GM18868 (cell line): ENCODE data around the gene TSSC4.

Experiments used
- ATAC-seq: cut with Tn5 transposase; IDR thresholded peaks from one replicate; pipeline ENCODE4 v1.9.1; 2021; ENCODE audit warnings: mild to moderate bottlenecking, moderate library complexity; ENCODE audit not compliant: unreplicated experiment

TSSC4 gene

GRCh38 chr11:2415601-2416380, 15.2 kb downstream of the TSSC4 start:
- ATAC-seq: no peak

DNA sequence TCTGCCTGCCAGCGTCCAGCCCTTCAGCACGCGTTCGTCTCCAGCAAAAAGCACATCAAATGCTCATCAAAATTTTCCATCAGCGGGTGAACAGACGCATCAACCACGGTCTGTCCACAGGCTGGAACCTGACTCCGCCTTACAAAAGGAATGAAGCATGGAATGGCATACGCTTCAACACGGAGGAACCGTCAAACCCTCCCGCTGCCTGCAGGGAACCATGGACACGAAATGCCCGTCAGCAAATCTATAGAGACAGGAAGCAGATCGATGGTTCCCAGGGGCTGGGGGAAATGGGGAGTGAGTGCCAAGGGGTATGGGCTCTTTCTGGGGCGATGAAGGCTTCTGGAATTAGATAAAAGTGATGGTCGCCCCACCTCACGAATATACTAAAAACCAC, 16.2 kb downstream of the TSSC4 start:
- no peak for ATAC-seq

GRCh38 chr11:2417856-2418692, 17.5 kb downstream of the TSSC4 start:
- ATAC-seq: no peak

- no peak for ATAC-seq
These were observed 18.3 kb downstream of the TSSC4 start for GRCh38 chr11:2418693-2419360.

- ATAC-seq: no peak
These were observed 19.3 kb downstream of the TSSC4 start for GRCh38 chr11:2419638-2420501.

DNA sequence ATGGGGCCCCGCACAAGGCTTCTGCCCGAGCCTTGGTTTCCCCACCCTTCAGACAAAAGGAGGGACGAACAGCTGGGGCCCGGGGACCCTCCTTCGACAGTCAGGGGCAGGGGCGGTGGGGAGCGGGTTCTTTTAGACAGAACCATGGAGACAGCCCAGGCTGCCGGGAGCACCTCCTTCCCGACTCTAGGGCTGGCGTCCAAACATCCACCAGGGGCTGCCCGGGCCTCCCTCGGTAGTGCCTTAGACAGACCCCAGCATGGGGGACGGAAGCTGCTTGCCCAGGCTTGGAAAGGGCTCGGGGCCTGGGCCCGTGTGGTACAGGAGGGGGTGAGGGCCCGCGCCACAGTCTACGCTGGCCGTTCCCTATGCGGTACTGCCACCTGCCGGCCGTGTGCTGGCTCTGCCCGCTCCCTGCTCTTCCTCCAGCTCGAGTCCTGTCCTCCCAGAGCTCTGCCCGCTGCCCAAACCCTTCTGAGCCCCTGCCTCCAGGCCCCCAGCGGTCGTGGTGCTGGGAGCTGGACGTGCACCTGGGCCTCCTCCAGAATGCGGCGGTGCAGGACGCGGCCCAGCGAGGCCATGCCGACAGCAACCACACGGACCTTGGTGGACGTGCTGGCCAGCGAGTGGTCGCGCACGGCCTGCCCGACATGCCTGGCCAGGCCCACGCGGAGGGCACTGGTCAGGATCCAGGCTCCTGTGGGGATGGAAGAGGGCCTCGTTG, 20.1 kb downstream of the TSSC4 start:
- no peak for ATAC-seq

- ATAC-seq: no peak
These were observed 20.9 kb downstream of the TSSC4 start for GRCh38 chr11:2421226-2421994.

GRCh38 chr11:2421996-2422395, 21.4 kb downstream of the TSSC4 start:
- no peak for ATAC-seq

DNA sequence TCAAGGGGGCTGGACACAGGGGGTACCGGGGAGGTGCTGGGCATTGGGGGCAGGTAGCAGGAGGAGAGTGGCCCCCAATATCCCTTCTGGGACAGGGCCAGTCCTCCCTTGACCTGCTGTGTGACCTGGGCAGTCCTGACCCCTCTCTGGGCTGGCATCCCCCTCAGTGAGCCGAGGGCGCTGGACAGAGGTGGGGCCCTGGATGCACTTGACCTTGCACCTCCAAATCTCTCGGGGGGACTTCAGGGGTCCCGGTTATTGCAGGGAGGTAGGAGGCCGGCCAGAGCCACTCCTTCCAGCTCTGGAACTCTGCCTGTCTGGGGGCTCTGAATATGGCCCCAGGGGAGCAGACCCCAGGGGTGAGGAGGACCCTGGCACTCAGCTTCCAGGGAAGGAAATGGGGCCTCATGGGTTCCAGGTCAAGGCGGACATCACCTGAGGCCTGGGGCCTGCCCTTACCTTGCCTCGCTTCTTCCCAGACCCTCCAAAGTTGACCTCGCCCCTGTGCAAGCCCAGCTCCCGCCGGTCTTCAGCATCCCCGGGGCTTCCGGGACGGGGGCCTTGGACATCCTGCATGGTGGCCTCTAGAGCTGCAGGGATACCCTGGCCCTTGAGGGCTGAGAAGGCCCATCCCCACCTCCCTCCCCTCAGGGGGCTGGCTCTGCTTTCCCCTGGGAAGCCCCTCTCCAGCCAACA, 22.1 kb downstream of the TSSC4 start:
- ATAC-seq: no peak

DNA sequence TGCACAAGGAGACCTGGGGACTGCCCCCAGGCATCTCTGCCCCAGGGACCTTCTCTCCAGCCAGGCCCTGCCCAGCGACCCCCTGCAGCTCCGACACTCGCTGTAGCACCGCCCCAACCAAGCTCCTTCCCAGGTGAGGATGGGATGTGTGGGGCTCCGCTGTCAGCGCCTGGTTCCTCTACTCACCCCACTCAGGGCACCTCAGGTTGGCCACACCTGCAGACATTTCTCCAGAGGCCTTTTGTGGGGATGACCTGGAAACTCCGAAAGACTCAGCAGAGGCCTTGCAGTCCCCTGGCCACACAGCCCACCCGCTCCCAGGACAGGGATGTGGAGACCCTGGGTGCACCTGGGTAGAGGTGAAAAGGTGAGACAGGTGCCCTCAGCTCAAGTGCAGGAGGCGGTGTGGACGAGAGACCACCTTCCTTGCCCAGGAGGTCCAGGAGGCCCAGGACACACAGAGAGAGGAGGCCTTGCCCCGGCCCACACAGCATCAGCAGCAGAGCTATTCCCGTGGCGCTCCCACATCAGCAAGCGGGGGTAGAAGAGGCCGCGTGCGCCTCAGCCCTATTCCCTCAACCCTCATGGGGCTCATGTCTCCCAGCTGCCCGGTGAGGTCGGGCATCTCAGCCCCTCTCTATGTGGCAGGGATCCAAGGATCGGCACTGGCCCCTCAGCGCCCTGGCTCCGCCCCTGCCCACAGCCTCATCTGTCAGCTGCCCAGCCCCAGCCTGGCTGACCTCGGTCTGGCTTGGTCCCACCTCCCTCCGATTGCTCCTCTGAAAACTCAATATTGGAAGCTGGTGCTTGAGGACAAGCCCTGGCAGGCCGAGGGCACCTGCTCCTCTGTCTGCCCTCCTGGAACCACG, 22.8 kb downstream of the TSSC4 start:
- no peak for ATAC-seq

- ATAC-seq: no peak
These were observed 24.4 kb downstream of the TSSC4 start for GRCh38 chr11:2424811-2425495.

- no peak for ATAC-seq
These were observed 25.0 kb downstream of the TSSC4 start for GRCh38 chr11:2425506-2425905.

- no peak for ATAC-seq
These were observed 25.7 kb downstream of the TSSC4 start for GRCh38 chr11:2426221-2426620.

DNA sequence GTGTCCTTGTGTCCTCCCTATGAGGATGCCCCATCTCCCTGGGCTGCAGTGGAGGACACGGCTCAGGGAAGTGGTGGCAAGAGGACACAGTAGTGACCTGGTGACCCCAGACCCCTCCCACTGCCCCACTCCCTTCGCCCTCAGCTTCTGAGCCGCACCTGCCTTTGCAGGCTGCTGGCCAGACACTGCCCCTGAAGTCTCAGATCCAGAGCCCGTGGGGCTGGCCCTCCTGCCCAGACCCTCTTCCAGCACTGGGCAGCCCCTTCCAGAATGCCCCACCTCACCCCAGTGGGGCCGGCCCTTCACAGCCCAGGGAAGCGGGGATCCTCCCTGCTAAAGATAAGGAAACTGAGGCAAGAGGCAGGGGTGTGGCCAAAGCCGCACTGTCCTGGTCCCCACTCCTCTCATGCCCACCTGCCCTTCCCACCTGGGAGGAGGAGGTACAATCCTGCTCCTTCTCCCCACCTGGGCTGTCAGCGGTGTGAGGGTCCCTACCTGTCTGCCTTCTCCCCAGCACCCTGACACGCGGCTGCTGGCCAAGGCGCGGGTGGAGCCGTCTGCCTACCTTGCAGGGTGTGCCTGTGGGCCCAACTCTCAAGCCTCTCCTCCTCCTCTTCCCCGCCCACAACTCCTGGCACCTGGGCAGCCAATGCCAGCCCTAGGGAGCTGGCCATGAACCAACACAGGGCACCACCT, 26.4 kb downstream of the TSSC4 start:
- ATAC-seq: no peak

GRCh38 chr11:2427721-2428321, 27.3 kb downstream of the TSSC4 start:
- no peak for ATAC-seq

DNA sequence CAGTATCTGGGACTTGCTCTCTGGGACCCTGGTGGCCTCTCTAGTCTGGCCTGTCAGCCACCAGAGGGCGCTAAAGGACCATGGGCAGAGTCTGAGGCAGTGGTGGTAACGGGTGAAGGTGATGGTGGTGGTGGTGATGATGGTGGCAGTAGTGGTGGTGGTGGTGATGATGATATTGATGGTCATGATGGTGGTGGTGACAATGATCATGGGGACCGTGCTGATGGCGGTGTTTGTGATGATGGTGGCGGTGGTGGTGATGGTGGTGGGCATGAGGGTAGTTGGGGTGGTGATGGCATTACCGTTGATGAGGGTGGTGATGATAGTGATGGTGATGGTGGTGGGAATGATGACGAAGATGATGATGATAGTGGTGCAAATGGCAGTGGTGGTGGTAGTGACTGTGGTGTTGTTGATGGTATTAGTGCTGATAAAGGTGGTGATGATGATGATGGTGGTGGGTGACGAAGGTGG, 27.8 kb downstream of the TSSC4 start:
- no peak for ATAC-seq
